H1 (cell line): ENCODE measurements around the gene CENPO. TPM values are rescaled to one million over a fixed set of nuclear protein-coding genes. Genes with fewer than 3 reads are reported as not detected.

Experiments used
- CTCF ChIA-PET: fragments of 300-600 bp; sonication (Branson Sonifier 250); formaldehyde crosslinking; loops from one replicate; lab custom pipeline; 2021; ENCODE audit not compliant: partially characterized antibody; lab: Charles Lee
- POLR2A ChIA-PET: fragments of 300-600 bp; sonication (Branson Sonifier 250); formaldehyde crosslinking; loops from one replicate; lab custom pipeline; 2021; ENCODE audit warnings: inconsistent platforms; ENCODE audit not compliant: partially characterized antibody; lab: Charles Lee
- DNase-seq, 2 experiments: peaks; one replicate each; pipeline versions ENCODE4 v3.0.0 to v3.0.0-alpha.2; 2010 to 2022; ENCODE audit warnings: low spot score in 2 of 2, low read depth in 1 of 2, mixed read lengths in 1 of 2
- FAIRE-seq: peaks from 2 replicates; lab custom pipeline; 2011; peaks lifted over from hg19 to GRCh38; lab: Jason Lieb, UNC
- H2AFZ ChIP-seq: 2 replicates; pipeline ENCODE4 v1.8.1; 2012; ENCODE audit warnings: low read length, inconsistent platforms
- H2AK5ac ChIP-seq: 2 replicates; pipeline ENCODE4 v1.6.1; 2013; ENCODE audit warnings: low read depth, low read length
- H2BK120ac ChIP-seq: replicated peaks from 2 replicates; pipeline ENCODE3; 2013; ENCODE audit warnings: low read depth, low read length, inconsistent platforms
- H2BK12ac ChIP-seq: 2 replicates; pipeline ENCODE4 v1.6.1; 2013; ENCODE audit warnings: low read depth, low read length
- H2BK15ac ChIP-seq: 2 replicates; pipeline ENCODE4 v1.6.1; 2013; ENCODE audit warnings: low read length
- H2BK20ac ChIP-seq: 2 replicates; pipeline ENCODE4 v1.6.1; 2013; ENCODE audit warnings: low read length
- H2BK5ac ChIP-seq: 2 replicates; pipeline ENCODE4 v1.6.1; 2013; ENCODE audit warnings: low read depth, low read length
- H3K14ac ChIP-seq: 2 replicates; pipeline ENCODE4 v1.6.1; 2013; ENCODE audit warnings: inconsistent platforms; ENCODE audit not compliant: insufficient read length
- H3K18ac ChIP-seq: 2 replicates; pipeline ENCODE4 v1.6.1; 2013; ENCODE audit warnings: low read length; ENCODE audit errors: extremely low read depth
- H3K23ac ChIP-seq: 2 replicates; pipeline ENCODE4 v1.6.1; 2013; ENCODE audit warnings: inconsistent platforms; ENCODE audit not compliant: insufficient read length
- H3K23me2 ChIP-seq: 2 replicates; pipeline ENCODE4 v1.6.1; 2013; ENCODE audit warnings: low read depth, low read length
- H3K27ac ChIP-seq: 2 replicates; pipeline ENCODE4 v1.6.1; 2011; ENCODE audit warnings: low read depth, low read length, inconsistent platforms
- H3K27me3 ChIP-seq, 4 experiments: replicated peaks in 1 of 4; 1 replicate in 1 of 4; 2 replicates in 3 of 4; pipeline versions ENCODE4 v1.6.1 to v1.8.1; 2011 to 2013; ENCODE audit warnings: low read length in 3 of 4, mild to moderate bottlenecking in 3 of 4, inconsistent platforms in 2 of 4, mixed read lengths in 2 of 4, moderate library complexity in 1 of 4; ENCODE audit not compliant: control insufficient read depth in 3 of 4, insufficient read depth in 3 of 4; ENCODE audit errors: extremely low read depth in 1 of 4
- H3K36me3 ChIP-seq, 4 experiments: 2 replicates each; pipeline versions ENCODE4 v1.6.1 to v1.8.1; 2011 to 2013; ENCODE audit warnings: mild to moderate bottlenecking in 4 of 4, low read length in 3 of 4, moderate library complexity in 2 of 4, control low read depth in 1 of 4, inconsistent platforms in 1 of 4; ENCODE audit not compliant: insufficient read depth in 4 of 4, control insufficient read depth in 2 of 4
- H3K4ac ChIP-seq: replicated peaks from 2 replicates; pipeline ENCODE3; 2013; ENCODE audit warnings: low read length, low read depth, mixed read lengths, inconsistent platforms; ENCODE audit not compliant: insufficient read length
- H3K4me1 ChIP-seq, 4 experiments: replicated peaks in 1 of 4; 1 replicate in 1 of 4; 2 replicates in 3 of 4; pipeline versions ENCODE4 v1.6.1 to v1.8.1; 2011 to 2013; ENCODE audit warnings: low read length in 3 of 4, inconsistent platforms in 2 of 4, mixed read lengths in 1 of 4; ENCODE audit not compliant: insufficient read depth in 4 of 4, control insufficient read depth in 3 of 4
- H3K4me2 ChIP-seq, 2 experiments: 2 replicates each; pipeline versions ENCODE4 v1.6.1 to v1.8.1; 2011 to 2013; ENCODE audit warnings: low read depth in 2 of 2, low read length in 2 of 2, control low read depth in 1 of 2, inconsistent platforms in 1 of 2, mild to moderate bottlenecking in 1 of 2; ENCODE audit not compliant: insufficient read depth in 1 of 2
- H3K4me3 ChIP-seq, 4 experiments: fragments of 200-600, 300-600 bp in 1 of 4; sonication (generic), shearing (Covaris generic), sonication (Bioruptor Twin) in 1 of 4; 2 replicates each; pipeline versions ENCODE4 v1.5.1 to v1.8.1; 2011 to 2016; ENCODE audit warnings: low read length in 4 of 4, low read depth in 3 of 4, control low read depth in 2 of 4, inconsistent platforms in 2 of 4, mild to moderate bottlenecking in 2 of 4, mixed read lengths in 1 of 4, moderate library complexity in 1 of 4; ENCODE audit not compliant: insufficient read depth in 2 of 4; ENCODE audit errors: extremely low read depth in 1 of 4
- H3K56ac ChIP-seq: replicated peaks from 2 replicates; pipeline ENCODE3; 2013; ENCODE audit warnings: low read depth, mild to moderate bottlenecking, mixed read lengths, low read length, inconsistent platforms; ENCODE audit not compliant: insufficient read length
- H3K79me1 ChIP-seq: 2 replicates; pipeline ENCODE4 v1.6.1; 2013; ENCODE audit warnings: low read depth, low read length, control low read depth
- H3K79me2 ChIP-seq, 2 experiments: 2 replicates each; pipeline versions ENCODE4 v1.6.1 to v1.8.1; 2012 to 2013; ENCODE audit warnings: low read length in 2 of 2, mild to moderate bottlenecking in 2 of 2, inconsistent platforms in 1 of 2; ENCODE audit not compliant: insufficient read depth in 2 of 2, control insufficient read depth in 1 of 2
- H3K9ac ChIP-seq, 4 experiments: replicated peaks in 1 of 4; 1 replicate in 1 of 4; 2 replicates in 3 of 4; pipeline versions ENCODE4 v1.6.1 to v1.8.1; 2011 to 2013; ENCODE audit warnings: low read depth in 3 of 4, low read length in 3 of 4, control low read depth in 2 of 4, mild to moderate bottlenecking in 2 of 4, moderate library complexity in 2 of 4, inconsistent platforms in 1 of 4; ENCODE audit errors: extremely low read depth in 1 of 4
- H3K9me3 ChIP-seq, 2 experiments: 2 replicates each; pipeline versions ENCODE4 v1.6.1 to v1.8.1; 2012 to 2013; ENCODE audit warnings: mild to moderate bottlenecking in 2 of 2, moderate library complexity in 2 of 2, control low read depth in 1 of 2, inconsistent platforms in 1 of 2, low read depth in 1 of 2, low read length in 1 of 2, mixed read lengths in 1 of 2; ENCODE audit not compliant: insufficient read depth in 2 of 2
- H4K20me1 ChIP-seq, 2 experiments: replicated peaks in 1 of 2; 2 replicates each; pipeline versions ENCODE3 to v1.8.1; 2011 to 2013; ENCODE audit warnings: inconsistent platforms in 2 of 2, low read length in 2 of 2, mild to moderate bottlenecking in 1 of 2; ENCODE audit not compliant: insufficient read depth in 2 of 2, control insufficient read depth in 1 of 2
- H4K5ac ChIP-seq: 2 replicates; pipeline ENCODE4 v1.6.1; 2013; ENCODE audit warnings: low read length, low read depth, mixed read lengths, inconsistent platforms; ENCODE audit not compliant: insufficient read length
- H4K8ac ChIP-seq: 2 replicates; pipeline ENCODE4 v1.8.0; 2013; ENCODE audit warnings: mild to moderate bottlenecking, moderate library complexity, low read length, inconsistent platforms; ENCODE audit not compliant: insufficient read depth; ENCODE audit errors: extremely low read depth
- H4K91ac ChIP-seq: replicated peaks from 2 replicates; pipeline ENCODE3; 2013; ENCODE audit warnings: low read length, mixed read lengths, inconsistent platforms; ENCODE audit not compliant: insufficient read length
- KDM4A ChIP-seq: IDR thresholded peaks from one replicate; pipeline ENCODE4 v1.7.1; 2012; ENCODE audit warnings: low read depth, mild to moderate bottlenecking, moderate library complexity, low read length, inconsistent platforms; ENCODE audit not compliant: severe bottlenecking
- RXRA ChIP-seq: IDR thresholded peaks from 2 replicates; pipeline ENCODE4 v1.6.1; 2011; ENCODE audit warnings: low read depth, mild to moderate bottlenecking, low read length, moderate library complexity; ENCODE audit not compliant: insufficient read depth
- WGBS, 2 experiments: shearing (Covaris generic) in 1 of 2; methylation state at CpG; one replicate each; pipeline versions ENCODE4 v1.1.6 to v1.1.7; 2013 to 2015; ENCODE audit warnings: low lambda C conversion rate in 2 of 2, mixed read lengths in 2 of 2, inconsistent platforms in 1 of 2, low coverage in 1 of 2, missing lambda C conversion rate in 1 of 2; ENCODE audit not compliant: insufficient replicate concordance in 2 of 2, insufficient coverage in 1 of 2, insufficient read length in 1 of 2; ENCODE audit errors: extremely low coverage in 1 of 2, missing lambda C conversion rate in 1 of 2; 5-methylcytosine and 5-hydroxymethylcytosine counted together
- polyA plus RNA-seq, 7 experiments: library from polyadenylated mRNA; depleted of rRNA in 3 of 7; stranded (reverse) in 5 of 7; unstranded in 2 of 7; fragments of >200 nt in 5 of 7; fragments of 200-250 nt in 2 of 7; gene quantifications; 1 replicate in 5 of 7; 2 replicates in 1 of 7; 4 replicates in 1 of 7; pipeline versions ENCODE4 v1.2.1 to v1.2.3, GENCODE V29; 2011 to 2013; ENCODE audit warnings: missing spikeins in 2 of 7, mixed read lengths in 2 of 7
- total RNA-seq: library from RNA; stranded (reverse); fragmentation: NEBNext Ultra II Directional; extraction: Animal tissue kit (Norgen Biotek cat#: 25700); gene quantifications from 2 replicates; pipeline ENCODE4 v1.2.1, GENCODE V29; 2021

CENPO gene
- total and polyA plus RNA-seq, 2 of the 8 experiments (the other 6 are each of a cell fraction or from before 2014, with no cell fraction given): 34.4 to 46.3 TPM

DNA sequence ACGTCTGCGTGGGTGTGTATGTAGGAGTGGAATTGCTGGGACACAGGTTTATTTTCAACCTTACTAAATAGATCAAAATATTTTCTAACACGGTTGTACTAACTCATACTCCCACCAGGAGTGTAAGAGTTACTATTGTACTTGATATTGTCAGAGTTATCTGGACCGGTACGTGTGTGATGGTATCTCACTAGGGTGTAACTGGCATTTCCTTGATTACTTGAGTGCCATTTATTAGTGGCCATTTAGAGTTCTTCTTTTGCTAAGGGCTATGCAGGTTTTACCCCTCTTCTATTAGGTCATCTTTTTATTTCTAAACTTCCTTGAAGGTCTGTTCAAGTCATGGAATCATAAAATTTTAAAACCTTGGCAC, 33.5 kb downstream of the CENPO start:
- no peak overlapping the region for H3K27ac ChIP-seq
- no peak overlapping the region for H3K4ac ChIP-seq
- no peaks in the 10 kb centered on the region for H3K79me2 ChIP-seq
- peaks cover 2 to 22% (median 15%) of the 10 kb centered on the region in 4 experiments; a peak in 5 of 8 replicates for H3K36me3 ChIP-seq
- no peak overlapping the region for H3K4me2 ChIP-seq
- ChIA-PET CTCF (interaction anchor here (0.6 to 4.6 kb wide), 25 partner anchors 8 to 827 kb away, joined by 3 to 34 read pairs (median 5); partner anchors contain the start of genes CENPO and PTRHD1), POLR2A (interaction anchor here (1.0 to 3.0 kb wide), 4 partner anchors 30 to 416 kb away, joined by 3 to 13 read pairs (median 5); partner anchors contain the start of genes CENPO and PTRHD1)
- no peak for FAIRE-seq
- H3K9me3 ChIP-seq: peaks cover 3 to 5% of the 10 kb centered on the region in 2 experiments; a peak in 1 of 4 replicates
- no peak overlapping the region for H2BK12ac ChIP-seq
- H3K27me3 ChIP-seq: no peaks in the 10 kb centered on the region
- 88% methylated on average over 5 of the region's 5 CpGs; no CpG with 5 or more reads in 1 of the 2 experiments for WGBS, 2 experiments
- peaks cover 8 to 21% (median 13%) of the 10 kb centered on the region in 4 experiments for H3K4me1 ChIP-seq
- H3K14ac ChIP-seq: no peak overlapping the region
- peaks cover 0 to 3% of the 10 kb centered on the region in 2 experiments for H4K20me1 ChIP-seq
- no peak overlapping the region for H2BK20ac ChIP-seq
- no peak overlapping the region for H4K5ac ChIP-seq
- no peak for DNase-seq
- H3K23ac ChIP-seq: no peak overlapping the region
- H3K56ac ChIP-seq: no peak overlapping the region
- TF ChIP-seq KDM4A: no peak
- TF ChIP-seq RXRA: no peak
- peaks cover 3% of the 10 kb centered on the region; the same call in 1 of the 2 replicates for H3K23me2 ChIP-seq
- H3K4me3 ChIP-seq: no peak overlapping the region
- no peak overlapping the region for H3K9ac ChIP-seq
- H4K8ac ChIP-seq: no peak overlapping the region
- H4K91ac ChIP-seq: no peak overlapping the region
- H2AFZ ChIP-seq: no peak overlapping the region
- H3K79me1 ChIP-seq: no peaks in the 10 kb centered on the region
- no peak overlapping the region for H2BK5ac ChIP-seq
- no peak overlapping the region for H2BK15ac ChIP-seq
- H2AK5ac ChIP-seq: no peak overlapping the region
- no peak overlapping the region for H3K18ac ChIP-seq
- H2BK120ac ChIP-seq: no peak overlapping the region
